GM19397 (cell line): ENCODE measurements around the gene SYNRG.

Source experiments
- ATAC-seq: cut with Tn5 transposase; IDR thresholded peaks from one replicate; pipeline ENCODE4 v1.9.1; 2021; ENCODE audit warnings: mild to moderate bottlenecking, moderate library complexity; ENCODE audit not compliant: unreplicated experiment

The SYNRG gene

GRCh38 chr17:37479025-37479424, 130.2 kb downstream of the SYNRG start:
- no peak for ATAC-seq

GRCh38 chr17:37478187-37478586, 131.0 kb downstream of the SYNRG start:
- ATAC-seq, result no peak

- no peak for ATAC-seq
Observed at GRCh38 chr17:37476431-37477120, 132.6 kb downstream of the SYNRG start.

DNA sequence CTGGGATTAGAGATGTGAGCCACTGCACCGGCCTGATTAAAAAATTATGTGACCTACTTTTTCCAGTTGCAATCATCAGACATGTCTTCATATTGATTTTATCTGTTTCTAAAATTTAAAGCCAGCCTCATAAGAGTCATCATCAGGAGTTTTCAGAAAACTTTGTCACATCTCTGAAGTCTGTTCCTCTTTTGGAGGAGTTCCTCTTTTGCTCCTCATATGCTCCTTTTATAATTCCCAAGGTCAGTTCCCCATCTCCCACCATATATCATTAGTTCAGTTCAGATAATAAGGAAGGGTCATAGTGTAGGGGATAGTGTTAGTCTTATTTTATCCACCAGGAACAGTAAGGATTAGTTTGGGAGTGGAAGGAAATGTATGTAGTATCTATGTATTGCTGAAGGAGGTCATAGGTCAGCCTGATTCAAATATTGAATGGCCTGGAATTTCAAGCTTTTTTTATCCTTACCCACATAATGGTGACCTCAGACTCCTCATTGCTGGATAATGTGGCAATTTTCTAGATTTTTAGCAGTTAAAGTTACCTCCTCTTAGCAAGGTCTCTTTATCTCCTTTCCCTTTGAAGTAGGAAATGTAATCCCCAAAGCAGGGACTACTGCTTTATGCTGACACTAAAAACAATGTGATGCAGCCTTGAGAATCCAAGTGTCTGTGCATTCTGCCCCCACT, 133.3 kb downstream of the SYNRG start:
- ATAC-seq, result no peak

DNA sequence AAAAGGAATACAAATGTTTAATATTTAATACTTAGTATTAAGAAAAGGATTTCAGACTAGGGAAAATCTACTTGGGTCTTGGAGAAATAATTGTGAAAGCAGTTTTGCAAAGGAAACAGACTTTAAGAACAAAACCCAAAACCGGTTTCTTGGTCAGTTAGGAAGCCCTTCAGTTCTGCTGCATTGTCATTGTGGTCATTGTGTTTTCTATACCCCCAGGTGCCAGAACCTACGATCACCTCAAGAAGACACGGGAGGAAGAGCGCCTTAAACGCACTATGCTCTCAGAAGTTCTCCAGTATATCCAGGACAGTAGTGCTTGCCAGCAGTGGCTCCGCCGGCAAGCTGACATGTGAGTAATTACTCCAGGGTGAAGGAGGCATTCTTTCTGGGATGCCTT, 139.0 kb downstream of the SYNRG start:
- no peak for ATAC-seq

GRCh38 chr17:37466471-37466870, 142.7 kb downstream of the SYNRG start:
- no peak for ATAC-seq

DNA sequence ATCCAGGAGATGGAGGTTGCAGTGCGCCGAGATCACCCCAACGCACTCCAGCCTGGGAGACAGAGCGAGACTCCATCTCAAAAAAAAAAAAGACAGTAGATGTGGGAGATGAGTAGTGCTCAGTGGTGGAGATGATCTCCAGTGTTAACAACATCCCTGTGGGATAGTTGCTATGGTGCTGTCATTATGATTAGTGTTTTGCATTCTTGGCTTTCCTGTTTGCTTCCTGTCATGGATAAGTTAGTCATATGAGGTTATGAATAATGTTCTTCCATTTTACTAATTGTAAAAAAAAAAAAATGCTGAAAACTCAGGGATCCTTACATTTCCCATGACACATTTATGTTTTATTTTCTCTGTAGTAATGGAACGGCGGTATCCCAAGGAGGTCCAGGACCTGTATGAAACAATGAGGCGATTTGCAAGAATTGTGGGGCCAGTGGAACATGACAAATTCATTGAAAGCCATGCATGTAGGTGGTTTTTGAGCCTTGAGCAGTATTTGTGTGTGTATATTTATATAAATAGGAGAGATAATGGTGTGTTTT, 144.1 kb downstream of the SYNRG start:
- ATAC-seq, result no peak
